IPS-18c (cell line): ENCODE results near the gene TRIB2.

Experiments used
- H3K4me3 ChIP-seq: 2 replicates; pipeline ENCODE4 v1.7.0; 2013; ENCODE audit warnings: low read depth, mild to moderate bottlenecking, low read length, moderate library complexity; ENCODE audit not compliant: insufficient read depth
- H3K9me3 ChIP-seq: one replicate; pipeline ENCODE4 v1.6.1; 2013; ENCODE audit warnings: mild to moderate bottlenecking, low read length, moderate library complexity; ENCODE audit not compliant: control insufficient read depth, insufficient read depth

Gene TRIB2

DNA sequence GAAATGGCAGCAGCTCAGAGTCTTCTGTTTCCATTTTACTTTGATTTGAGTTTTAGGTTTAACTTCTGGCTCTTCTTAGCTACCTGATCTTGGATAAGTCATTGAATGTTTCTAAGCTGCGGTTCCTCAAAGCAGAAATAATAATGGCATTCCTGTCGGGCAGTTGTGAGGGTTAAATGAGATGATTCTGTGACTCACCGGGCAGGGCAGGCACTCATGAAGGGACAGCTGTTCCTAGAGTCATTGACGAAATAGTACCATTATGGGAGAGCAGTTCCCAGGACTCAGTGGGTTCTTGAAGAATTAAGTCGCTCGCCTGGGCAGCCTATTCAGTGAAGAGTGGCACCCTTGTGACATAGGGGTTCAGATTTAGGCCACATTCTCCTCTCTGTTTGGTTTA, 10.3 kb downstream of the TRIB2 start:
- H3K4me3 ChIP-seq = no peak overlapping the region; the same call in 1 of the 2 replicates
- no peaks in the 10 kb centered on the region for H3K9me3 ChIP-seq

DNA sequence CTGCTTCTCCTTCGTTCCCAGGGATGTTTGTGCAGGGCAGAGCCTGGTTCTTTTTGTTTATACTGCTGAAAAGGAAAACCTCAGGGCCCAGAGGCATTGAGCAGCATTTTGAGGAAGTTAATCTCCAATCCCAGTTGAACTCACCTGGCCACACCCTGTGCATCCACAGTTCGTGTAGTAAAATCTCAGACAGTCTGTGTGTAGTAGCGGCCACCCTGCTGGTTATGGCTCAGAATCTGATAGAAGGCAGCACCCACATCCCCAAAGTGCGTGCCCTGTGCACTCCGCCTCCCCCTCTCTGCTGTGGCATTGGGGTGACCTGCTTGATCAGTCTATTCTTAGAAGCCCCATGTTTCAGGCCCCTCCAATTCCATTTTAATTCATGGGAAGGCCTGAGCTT, 10.9 kb downstream of the TRIB2 start:
- Histone ChIP-seq H3K4me3 (no peak overlapping the region), H3K9me3 (no peaks in the 10 kb centered on the region)

DNA sequence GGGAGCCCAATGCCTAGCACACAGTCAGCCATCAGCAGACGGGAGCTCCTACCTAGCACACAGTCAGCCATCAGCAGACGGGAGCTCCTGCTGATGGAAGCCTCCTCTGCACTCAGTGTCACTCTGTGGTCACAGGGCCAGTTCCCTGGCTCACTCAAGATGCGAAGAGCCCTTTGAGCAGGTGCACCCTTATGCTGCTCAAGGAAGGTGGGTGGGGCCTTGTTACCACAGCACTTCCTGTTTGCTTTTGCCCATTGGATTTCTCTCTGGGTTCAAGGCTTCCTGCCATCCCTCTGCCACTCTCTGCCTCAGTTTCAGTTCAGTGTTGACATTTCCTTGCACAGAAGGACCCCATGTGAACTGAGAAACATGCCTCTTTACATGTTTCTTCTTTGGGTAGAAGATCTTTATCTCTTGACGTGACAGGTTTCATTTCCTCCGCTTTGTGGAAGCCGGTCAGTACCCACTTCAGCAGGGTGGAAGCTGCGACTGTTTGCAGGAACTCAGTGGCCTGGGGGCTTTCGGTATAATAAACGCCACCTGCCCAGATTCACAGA, 11.6 kb downstream of the TRIB2 start:
- H3K4me3 ChIP-seq = no peak overlapping the region
- H3K9me3 ChIP-seq = no peaks in the 10 kb centered on the region

DNA sequence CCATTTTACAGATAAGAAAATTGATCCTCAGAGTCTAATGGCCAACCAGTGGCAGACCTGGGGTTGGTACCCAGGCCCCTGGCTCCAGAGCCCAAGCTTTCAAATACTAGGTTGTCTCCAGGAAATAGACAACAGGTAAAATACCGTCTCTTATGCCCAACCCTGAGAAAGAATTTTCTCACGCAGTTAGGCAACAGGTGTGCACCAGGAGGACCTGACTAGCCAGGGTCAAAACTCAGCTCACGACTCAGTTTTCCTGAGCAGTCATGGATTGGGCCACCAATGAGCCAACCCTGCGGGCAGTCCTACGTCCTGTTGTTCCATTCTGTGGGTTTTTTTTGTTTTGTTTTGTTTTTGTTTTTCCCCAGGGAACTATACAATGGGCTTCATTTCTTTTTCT, 13.5 kb downstream of the TRIB2 start:
- H3K4me3 ChIP-seq = no peak overlapping the region
- no peaks in the 10 kb centered on the region for H3K9me3 ChIP-seq

DNA sequence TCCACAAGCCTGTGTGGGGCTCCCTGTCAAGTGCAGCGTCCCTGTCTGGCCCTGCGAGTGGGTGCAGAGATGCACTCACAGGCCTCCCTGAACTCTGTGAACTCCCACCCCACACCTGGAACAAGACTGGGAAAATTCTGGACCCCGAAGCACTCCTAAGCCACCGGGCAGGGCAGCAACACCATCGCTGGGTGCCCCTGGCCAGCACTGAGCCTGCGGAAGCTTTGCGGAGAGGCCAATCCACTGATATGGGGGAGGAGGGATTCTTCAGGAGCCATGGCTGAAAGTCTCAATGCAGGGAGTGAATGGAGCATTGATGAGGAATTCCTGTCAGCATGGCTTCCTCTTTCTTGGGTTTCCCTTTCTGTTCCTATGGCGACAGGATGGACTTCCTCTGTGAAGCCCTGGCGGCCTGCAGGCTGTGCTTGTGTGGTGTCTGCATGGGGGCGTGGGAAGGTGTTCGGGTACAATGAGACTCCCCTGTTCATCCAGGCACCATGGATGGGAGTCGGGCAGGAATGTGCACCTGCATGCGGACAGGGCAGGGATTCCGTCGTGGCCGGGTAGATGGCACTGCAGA, 15.1 kb downstream of the TRIB2 start:
- Histone ChIP-seq H3K9me3 (no peaks in the 10 kb centered on the region), H3K4me3 (no peak overlapping the region)

DNA sequence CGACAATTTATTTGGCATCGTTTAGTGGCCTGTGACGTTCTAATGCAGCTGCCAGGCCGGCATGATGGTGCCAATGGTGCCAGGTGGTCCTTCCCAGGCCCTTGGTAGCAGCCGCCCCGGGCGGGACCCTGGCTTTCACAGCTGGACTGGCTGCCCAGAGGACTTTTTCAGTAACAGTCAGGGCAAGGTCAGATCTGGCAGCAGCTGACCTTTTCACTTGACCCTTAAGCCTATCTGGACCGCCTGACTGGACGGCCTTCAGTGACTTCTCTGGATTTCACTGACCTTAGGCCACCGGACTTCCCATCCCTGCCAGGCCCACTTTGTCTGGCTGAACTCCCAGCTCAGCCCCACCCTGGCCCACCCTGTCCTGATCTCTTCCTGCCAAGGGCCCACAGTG, 15.9 kb downstream of the TRIB2 start:
- no peaks in the 10 kb centered on the region for H3K9me3 ChIP-seq

DNA sequence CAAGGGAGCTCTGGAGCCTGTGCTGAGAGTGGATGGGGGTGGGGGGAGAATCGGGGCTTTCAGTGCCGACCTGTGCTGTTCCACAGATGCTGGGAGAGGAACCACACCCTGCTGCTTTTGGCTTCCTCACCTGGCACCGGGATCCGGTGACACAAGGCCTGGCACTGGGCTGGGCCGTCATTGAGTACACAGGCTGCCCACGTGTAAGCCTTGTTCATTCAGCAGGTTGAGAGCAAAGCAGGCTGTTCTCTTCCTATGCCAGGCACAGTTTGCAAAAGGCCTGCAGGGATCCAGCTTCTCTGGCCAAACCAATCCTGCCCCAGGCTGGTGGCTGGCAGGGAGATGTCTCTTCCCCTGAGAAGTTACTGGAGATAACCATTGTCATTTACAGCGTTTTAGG, 17.1 kb downstream of the TRIB2 start:
- Histone ChIP-seq H3K4me3 (no peak overlapping the region), H3K9me3 (no peaks in the 10 kb centered on the region)

More for the DNA sequence above, 15.9 kb downstream of the TRIB2 start:
- no peak overlapping the region for H3K4me3 ChIP-seq

DNA sequence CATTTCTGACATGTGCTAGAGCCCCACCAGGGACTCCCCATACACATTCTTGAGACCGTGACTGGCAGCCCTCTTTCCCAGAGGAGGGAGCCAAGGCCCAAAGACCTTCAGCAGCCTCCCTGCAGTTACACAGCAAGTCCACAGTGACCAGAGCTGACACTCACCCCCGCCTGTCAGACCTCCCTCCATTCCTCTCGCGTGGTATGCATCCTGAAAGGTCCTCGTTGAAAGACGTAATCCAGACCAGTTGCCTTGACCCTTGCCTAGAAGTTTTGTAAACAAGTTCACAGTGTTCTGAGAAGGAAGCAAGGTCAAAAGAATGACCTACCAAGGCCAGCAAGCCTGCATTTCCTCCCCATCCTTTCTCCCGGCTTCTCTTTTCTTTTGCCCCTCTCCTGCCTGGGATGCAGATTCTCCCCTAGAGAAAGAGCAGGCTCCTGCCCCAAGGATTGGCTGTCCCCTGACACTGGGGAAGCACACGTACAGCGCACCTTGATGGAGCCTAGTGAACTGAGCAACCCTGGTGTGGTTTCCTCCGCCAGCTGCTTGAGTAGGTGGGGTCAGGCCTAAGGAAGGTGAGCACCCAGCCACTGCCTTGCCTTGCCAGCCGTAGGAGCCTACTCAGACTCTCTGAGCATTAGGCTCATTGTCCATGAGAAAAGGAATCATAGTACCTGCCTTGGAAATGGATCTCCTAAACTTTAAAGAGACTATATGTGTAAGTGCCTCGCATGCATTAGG, 18.3 kb downstream of the TRIB2 start:
- H3K4me3 ChIP-seq = no peak overlapping the region
- H3K9me3 ChIP-seq = no peaks in the 10 kb centered on the region

DNA sequence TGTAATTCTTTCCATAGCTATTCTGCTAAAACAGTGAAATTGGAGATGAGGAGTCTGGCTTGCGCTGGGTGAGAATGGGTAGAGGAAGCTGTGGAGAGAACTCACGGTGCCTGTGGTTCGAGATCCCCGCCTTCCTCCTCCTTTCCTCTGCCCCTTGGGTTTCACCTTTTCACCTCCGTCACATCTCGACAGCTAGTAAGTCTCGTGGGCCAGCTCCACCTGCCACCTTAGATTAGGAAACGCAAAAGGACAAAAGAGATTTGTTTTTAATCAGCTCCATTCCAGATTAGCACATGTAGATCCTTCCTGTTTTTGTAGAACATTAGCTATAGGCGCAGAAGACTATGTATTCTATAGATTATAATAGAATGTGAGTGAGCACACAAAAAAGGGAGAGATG, 20.6 kb downstream of the TRIB2 start:
- Histone ChIP-seq H3K4me3 (no peak overlapping the region), H3K9me3 (no peaks in the 10 kb centered on the region)

DNA sequence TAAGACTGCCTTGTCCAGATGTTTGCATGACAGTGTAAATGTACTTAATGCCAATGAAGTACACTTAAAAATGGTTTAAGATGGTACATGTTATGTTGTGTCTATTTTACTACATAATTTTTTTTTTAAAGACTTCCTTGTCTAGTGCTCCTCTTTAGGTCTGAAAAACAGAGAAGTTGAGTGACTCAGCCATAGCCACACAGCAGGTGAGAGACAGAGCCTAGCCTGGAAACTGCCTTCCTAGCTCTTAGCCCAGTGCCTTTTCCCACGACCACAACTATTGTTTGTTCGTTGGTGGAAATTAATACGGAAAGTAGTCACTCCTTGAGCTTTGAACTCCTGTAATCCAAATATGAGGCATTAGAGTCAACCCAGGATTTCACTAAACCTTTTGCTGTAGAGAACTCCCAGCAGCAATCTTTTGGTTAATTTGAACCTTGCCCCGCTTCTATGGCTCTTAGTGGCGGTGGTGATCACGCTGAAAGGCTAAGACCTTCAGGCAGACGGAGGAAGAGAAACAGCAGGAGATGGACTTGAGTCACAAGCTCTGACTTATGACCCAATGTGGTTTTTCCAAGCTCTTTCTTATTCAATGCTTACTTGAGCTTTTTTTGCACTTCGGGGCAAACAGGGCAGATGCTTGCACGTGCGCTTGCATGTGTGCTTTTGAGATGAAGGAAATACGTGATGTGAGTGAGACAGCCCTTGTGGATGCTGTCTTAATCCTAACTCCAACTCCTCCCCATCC, 21.2 kb downstream of the TRIB2 start:
- Histone ChIP-seq H3K9me3 (no peaks in the 10 kb centered on the region), H3K4me3 (no peak overlapping the region)

DNA sequence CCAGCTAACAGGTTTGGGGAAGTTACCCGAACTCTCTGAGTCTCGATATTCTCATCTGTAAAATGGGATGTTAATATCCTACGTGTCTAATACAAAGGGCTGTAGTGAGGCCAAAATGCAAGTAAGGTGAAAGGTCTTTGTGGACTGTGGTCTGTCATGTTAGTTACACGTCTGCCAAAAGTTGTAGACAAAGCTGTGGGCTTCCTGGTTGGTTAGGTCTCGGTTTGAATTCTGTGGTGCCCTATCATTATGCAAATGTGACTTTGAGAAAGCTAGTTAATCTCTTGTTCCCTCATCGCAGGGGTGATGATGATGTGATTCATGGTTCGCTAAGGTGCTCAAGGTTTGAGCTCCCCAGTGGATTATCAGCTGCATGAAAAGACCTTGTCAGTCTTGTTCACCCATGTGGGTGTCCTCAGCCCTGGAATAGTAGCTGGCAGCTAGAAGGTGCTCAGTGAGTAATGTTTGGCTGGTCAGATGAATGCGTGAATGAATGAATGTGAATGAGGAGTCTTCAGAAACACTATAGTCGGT, 23.1 kb downstream of the TRIB2 start:
- no peak overlapping the region for H3K4me3 ChIP-seq

DNA sequence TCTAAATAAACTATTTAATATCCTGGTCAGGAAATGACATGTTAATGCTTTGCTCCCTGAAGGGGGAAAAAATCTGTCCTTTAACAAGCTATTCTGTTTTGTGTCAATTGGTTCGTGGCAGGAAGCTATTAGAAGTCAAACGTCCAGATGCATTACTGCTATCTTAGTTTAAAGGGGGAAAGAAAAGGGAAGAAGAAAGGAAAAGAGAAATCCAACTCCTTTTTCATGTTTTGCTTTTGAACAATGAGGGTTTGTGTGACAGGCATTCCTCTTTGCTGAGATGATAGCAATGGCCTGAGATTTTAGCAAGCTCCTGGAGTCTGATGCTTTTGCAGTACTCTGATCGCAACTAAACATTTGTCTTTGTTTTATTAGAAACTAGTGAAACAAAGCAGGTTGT, 24.6 kb downstream of the TRIB2 start:
- Histone ChIP-seq H3K9me3 (no peaks in the 10 kb centered on the region), H3K4me3 (no peak overlapping the region)

More for the DNA sequence above, 23.1 kb downstream of the TRIB2 start:
- no peaks in the 10 kb centered on the region for H3K9me3 ChIP-seq

DNA sequence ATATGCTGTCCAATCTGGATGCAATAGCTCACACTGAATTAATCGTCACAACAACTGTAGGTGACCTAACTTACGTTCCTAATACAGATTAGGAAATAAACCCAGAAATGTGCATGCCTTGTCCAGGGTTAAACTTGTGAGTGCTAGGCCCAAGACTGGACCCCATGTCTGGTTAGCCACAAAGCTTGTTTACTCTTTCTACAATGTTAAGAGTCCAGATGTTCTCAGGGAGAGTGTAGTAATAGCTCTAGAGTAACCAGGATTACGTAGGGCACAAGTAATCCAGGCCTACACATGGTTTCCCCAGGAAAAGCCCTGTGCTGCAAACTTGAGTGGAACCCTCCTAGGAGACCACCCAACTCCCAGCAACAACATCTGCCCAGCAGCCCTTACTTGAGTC, 26.2 kb downstream of the TRIB2 start:
- Histone ChIP-seq H3K9me3 (peaks cover 3% of the 10 kb centered on the region), H3K4me3 (no peak overlapping the region)

DNA sequence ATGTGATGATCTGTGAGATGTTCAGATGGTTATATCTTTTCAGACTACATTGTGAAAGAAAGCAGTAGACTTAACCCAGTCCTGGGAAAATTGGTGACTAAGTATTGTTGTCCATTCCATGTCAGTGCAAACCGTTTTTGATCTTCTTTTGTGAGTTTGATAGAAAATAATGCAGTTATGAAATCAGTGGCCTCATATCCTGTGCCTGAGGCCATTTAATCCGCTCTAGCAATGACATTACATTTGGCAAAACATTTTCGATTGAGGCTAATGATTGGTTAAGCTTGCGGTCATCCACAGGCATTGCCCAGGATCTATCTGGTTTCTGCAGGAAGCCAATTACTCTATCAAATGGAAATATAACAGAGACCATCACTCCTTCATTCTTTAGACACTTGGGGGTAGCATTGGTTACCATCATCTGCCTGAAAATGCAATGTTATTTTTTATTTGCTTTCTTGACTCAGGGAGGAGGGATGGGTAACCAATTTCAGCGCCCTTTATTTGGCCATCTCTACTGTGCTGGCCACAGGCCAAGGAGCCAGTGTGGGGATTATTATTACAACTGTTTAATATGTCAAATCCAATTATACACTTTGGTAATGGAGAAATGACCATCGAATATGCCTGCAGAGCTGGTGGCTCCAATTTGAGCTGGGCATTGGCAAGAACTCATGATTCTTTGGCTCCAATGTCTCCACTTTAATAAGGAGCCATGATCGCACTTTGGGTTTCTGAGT, 33.6 kb downstream of the TRIB2 start:
- no peak overlapping the region for H3K4me3 ChIP-seq
- H3K9me3 ChIP-seq = peaks cover 5% of the 10 kb centered on the region

DNA sequence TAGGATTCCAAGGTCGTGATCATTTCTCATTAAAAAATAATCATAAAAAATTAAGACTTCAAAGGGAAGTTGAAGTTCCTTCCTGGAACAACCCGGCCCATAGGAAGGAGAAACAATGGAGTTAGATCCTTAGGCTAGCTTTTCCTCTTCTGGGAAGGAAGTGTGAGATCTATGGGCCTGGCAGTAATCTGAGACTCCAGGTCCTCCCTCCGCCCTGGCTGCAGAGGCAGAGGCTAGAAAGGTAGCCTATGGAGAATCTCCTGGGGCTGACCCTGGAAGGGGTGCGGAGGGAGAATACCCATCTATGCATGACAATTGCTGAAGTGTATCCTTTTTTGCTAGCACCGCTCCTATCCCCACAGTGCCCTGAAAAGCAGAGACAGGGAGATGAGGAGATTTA, 37.9 kb downstream of the TRIB2 start:
- peaks cover 2% of the 10 kb centered on the region for H3K9me3 ChIP-seq
- H3K4me3 ChIP-seq = no peak overlapping the region

DNA sequence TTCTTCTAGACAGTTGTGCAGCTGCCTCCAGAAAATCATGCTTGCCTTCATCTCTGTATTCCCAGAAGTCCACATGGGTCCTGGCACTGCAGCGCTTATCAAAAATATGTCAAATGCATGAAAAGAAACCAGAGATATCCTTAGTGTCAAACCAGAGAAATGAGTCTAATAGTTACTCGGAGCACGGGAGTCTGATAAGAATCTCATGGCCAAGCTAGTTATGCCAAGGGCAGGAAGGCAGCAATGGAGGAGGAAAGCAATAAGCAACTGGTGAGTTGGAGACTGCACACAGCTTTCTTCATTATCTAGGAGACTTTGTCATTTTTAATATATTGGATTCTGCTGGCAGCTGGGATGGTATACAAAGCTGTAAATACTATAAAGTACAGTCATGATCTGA, 38.6 kb downstream of the TRIB2 start:
- H3K9me3 ChIP-seq = peaks cover 2% of the 10 kb centered on the region
- no peak overlapping the region for H3K4me3 ChIP-seq

DNA sequence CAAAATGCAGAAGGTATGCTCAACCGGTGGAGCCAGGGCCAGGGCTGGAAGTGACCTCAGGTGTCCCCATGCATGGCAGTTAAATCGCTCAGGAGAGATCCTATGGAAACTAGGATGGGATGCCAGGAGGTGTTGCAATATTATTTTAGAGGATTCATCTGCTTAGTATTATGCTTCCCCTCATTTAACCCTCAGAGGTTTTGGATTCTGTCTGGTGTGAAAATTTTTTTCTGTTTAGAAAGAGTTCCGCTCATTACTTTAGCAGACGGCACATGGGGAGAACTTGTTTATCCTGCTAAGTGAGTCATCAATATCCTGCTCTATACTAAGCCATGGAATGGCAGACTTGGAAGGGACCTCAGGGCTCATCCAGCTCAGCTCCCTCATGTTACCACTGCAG, 42.5 kb downstream of the TRIB2 start:
- Histone ChIP-seq H3K4me3 (no peak overlapping the region), H3K9me3 (no peaks in the 10 kb centered on the region)
